Neural crest cell (in vitro differentiated cells): ENCODE results near the gene EPB41L4A. TPM values are rescaled to one million over a fixed set of nuclear protein-coding genes. Genes with fewer than 3 reads are reported as not detected.
"Not testable (repeated sequence)": the region's sequence is repeated elsewhere in the genome, so short reads cannot be mapped to it uniquely, and the experiment has no call there.

Experiments
- DNase-seq: peaks from one replicate; pipeline ENCODE4 v3.0.0; 2021; ENCODE audit warnings: low read depth, mixed read lengths, low spot score
- H3K27ac Mint-ChIP-seq: one replicate; pipeline ENCODE4 v1.8.0; 2021; ENCODE audit warnings: mild to moderate bottlenecking, mixed read lengths; ENCODE audit not compliant: unreplicated experiment
- H3K27me3 Mint-ChIP-seq: 2 replicates; pipeline ENCODE4 v1.8.0; 2021; ENCODE audit warnings: low read depth, mild to moderate bottlenecking, mixed read lengths
- H3K36me3 Mint-ChIP-seq: 2 replicates; pipeline ENCODE4 v1.8.0; 2021; ENCODE audit warnings: low read depth, mild to moderate bottlenecking, mixed read lengths
- H3K4me1 Mint-ChIP-seq: 2 replicates; pipeline ENCODE4 v1.8.0; 2021; ENCODE audit warnings: mixed read lengths
- H3K4me3 Mint-ChIP-seq: one replicate; pipeline ENCODE4 v1.8.0; 2021; ENCODE audit warnings: mild to moderate bottlenecking, mixed read lengths
- H3K9me3 Mint-ChIP-seq: 2 replicates; pipeline ENCODE4 v1.8.0; 2021; ENCODE audit warnings: mixed read lengths
- CTCF ChIP-seq: fragments of 200-600 bp; sonication (generic); conservative IDR thresholded peaks from 2 replicates; pipeline ENCODE4 v1.5.0; 2021; ENCODE audit warnings: antibody characterized with exemption, mild to moderate bottlenecking
- total RNA-seq: library from RNA; stranded (reverse); gene quantifications from 2 replicates; pipeline ENCODE4 v1.2.1, GENCODE V29; 2021

Gene EPB41L4A
- total RNA-seq, 1 donor from 2014 or later: 10.8 TPM

GRCh38 chr5:112374356-112374755 lies 44.7 kb downstream of the EPB41L4A start:
- Mint-ChIP-seq H3K27ac (no peak overlapping the region), H3K9me3 (no peaks in the 10 kb centered on the region), H3K27me3 (no peaks in the 10 kb centered on the region)

GRCh38 chr5:112373885-112374284 lies 45.2 kb downstream of the EPB41L4A start:
- Mint-ChIP-seq H3K36me3 (no peaks in the 10 kb centered on the region), H3K4me1 (no peaks in the 10 kb centered on the region), H3K9me3 (no peaks in the 10 kb centered on the region), H3K4me3 (no peak overlapping the region), H3K27me3 (no peaks in the 10 kb centered on the region), H3K27ac (no peak overlapping the region)
- TF ChIP-seq CTCF: no peak
- no peak for DNase-seq

More at GRCh38 chr5:112374356-112374755, 44.7 kb downstream of the EPB41L4A start:
- TF ChIP-seq CTCF: no peak
- peaks cover 3% of the 10 kb centered on the region for H3K4me1 Mint-ChIP-seq
- no peak for DNase-seq
- no peak overlapping the region for H3K4me3 Mint-ChIP-seq
- H3K36me3 Mint-ChIP-seq: no peaks in the 10 kb centered on the region

GRCh38 chr5:112372543-112372942 lies 46.5 kb downstream of the EPB41L4A start:
- DNase-seq: no peak
- Mint-ChIP-seq H3K27me3 (no peaks in the 10 kb centered on the region), H3K36me3 (no peaks in the 10 kb centered on the region), H3K4me1 (no peaks in the 10 kb centered on the region), H3K4me3 (no peak overlapping the region), H3K27ac (no peak overlapping the region), H3K9me3 (no peaks in the 10 kb centered on the region)
- no peak for TF ChIP-seq CTCF

GRCh38 chr5:112371067-112371466 lies 48.0 kb downstream of the EPB41L4A start:
- TF ChIP-seq CTCF: no peak
- no peaks in the 10 kb centered on the region for H3K4me1 Mint-ChIP-seq
- H3K36me3 Mint-ChIP-seq: no peaks in the 10 kb centered on the region
- H3K27ac Mint-ChIP-seq: no peak overlapping the region
- no peak for DNase-seq
- H3K27me3 Mint-ChIP-seq: no peaks in the 10 kb centered on the region
- H3K4me3 Mint-ChIP-seq: no peak overlapping the region
- no peaks in the 10 kb centered on the region for H3K9me3 Mint-ChIP-seq

- Mint-ChIP-seq H3K9me3 (no peaks in the 10 kb centered on the region), H3K27me3 (no peaks in the 10 kb centered on the region), H3K36me3 (no peaks in the 10 kb centered on the region), H3K4me3 (no peak overlapping the region), H3K27ac (no peak overlapping the region), H3K4me1 (no peaks in the 10 kb centered on the region)
- TF ChIP-seq CTCF: no peak
- DNase-seq: no peak
Observed at GRCh38 chr5:112367400-112367799, 51.7 kb downstream of the EPB41L4A start.

GRCh38 chr5:112366987-112367386 lies 52.1 kb downstream of the EPB41L4A start:
- no peak for DNase-seq

GRCh38 chr5:112360740-112361139 lies 58.3 kb downstream of the EPB41L4A start:
- H3K27ac Mint-ChIP-seq, H3K36me3 Mint-ChIP-seq, DNase-seq, H3K4me3 Mint-ChIP-seq, H3K4me1 Mint-ChIP-seq, H3K27me3 Mint-ChIP-seq, H3K9me3 Mint-ChIP-seq: not testable (repeated sequence)

More at GRCh38 chr5:112366987-112367386, 52.1 kb downstream of the EPB41L4A start:
- Mint-ChIP-seq H3K27me3 (no peaks in the 10 kb centered on the region), H3K9me3 (no peaks in the 10 kb centered on the region), H3K27ac (no peak overlapping the region), H3K4me1 (no peaks in the 10 kb centered on the region), H3K36me3 (no peaks in the 10 kb centered on the region), H3K4me3 (no peak overlapping the region)
- peak; percentile 54 for TF ChIP-seq CTCF
